ENCODE data around the gene CHD2.

- TF ChIP-seq, protein P1, sequence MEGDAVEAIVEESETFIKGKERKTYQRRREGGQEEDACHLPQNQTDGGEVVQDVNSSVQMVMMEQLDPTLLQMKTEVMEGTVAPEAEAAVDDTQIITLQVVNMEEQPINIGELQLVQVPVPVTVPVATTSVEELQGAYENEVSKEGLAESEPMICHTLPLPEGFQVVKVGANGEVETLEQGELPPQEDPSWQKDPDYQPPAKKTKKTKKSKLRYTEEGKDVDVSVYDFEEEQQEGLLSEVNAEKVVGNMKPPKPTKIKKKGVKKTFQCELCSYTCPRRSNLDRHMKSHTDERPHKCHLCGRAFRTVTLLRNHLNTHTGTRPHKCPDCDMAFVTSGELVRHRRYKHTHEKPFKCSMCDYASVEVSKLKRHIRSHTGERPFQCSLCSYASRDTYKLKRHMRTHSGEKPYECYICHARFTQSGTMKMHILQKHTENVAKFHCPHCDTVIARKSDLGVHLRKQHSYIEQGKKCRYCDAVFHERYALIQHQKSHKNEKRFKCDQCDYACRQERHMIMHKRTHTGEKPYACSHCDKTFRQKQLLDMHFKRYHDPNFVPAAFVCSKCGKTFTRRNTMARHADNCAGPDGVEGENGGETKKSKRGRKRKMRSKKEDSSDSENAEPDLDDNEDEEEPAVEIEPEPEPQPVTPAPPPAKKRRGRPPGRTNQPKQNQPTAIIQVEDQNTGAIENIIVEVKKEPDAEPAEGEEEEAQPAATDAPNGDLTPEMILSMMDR (IDR thresholded peaks at IDR 0.05) = no peak
- no peak for TF ChIP-seq POLR2AphosphoS5 (IDR thresholded peaks at IDR 0.05)
- TF ChIP-seq EP300 (IDR thresholded peaks at IDR 0.05) = no peak
Measured at GRCh38 chr15:93019971-93020370, 119.8 kb downstream of the CHD2 start.

All from sigmoid colon (tissue), 4 donors.